Measurements from ENCODE around the gene METTL27.

The METTL27 gene

DNA sequence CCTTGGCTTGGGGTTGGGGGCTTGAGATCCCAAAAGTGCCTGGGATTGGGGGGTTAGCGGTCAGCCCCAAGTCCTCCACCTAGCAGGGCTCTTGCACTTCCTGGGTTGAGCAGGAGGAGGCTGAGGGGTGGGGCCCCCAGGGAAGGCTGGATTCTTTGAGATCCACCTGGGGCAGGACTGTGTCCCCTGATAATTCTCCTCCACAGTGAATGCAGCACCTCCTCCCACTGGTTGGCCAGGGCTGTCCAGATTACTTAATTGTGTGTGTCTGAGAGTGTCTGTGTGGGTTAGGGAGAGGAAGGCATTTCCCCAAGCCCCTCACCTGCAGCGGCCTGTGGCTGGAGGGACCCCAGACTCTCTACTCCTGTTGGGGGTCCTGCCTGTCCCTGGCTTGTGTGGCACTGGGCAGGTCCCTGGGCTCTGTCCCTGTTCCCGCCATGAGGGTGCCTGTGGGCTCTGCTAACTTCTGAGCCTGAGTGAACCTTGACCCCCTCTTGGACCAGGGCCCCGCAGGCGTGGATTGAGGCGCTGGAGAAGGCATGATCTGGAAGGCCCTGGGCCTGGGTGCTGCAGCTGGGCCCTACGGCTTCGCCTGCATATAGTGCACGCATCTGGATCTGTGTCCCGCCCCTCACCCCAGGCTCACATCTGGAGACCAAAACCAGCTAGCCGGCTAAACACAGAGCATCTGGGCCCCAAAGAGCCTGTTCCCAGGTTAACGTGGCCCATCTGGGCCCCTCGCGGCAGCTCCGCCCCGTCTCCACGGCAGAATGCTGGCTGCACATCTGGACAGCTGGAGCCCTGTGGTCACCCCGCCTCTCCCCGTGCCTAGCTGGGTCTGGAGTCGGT lies 29.1 kb upstream of the METTL27 start:
- Histone ChIP-seq H3K27ac (no peak overlapping the region), H3K36me3 (no peaks in the 10 kb centered on the region), H3K9me3 (no peaks in the 10 kb centered on the region), H3K27me3 (no peaks in the 10 kb centered on the region), H3K4me3 (ENCODE audit: low read depth in 1 of 2, low read length in 1 of 2) (no peak overlapping the region), H3K4me1 (ENCODE audit: control insufficient read depth in 1 of 2, insufficient read depth in 1 of 2, low read depth in 1 of 2, low read length in 1 of 2) (no peaks in the 10 kb centered on the region)
- no peak for TF ChIP-seq CTCF (IDR thresholded peaks at IDR 0.05)

DNA sequence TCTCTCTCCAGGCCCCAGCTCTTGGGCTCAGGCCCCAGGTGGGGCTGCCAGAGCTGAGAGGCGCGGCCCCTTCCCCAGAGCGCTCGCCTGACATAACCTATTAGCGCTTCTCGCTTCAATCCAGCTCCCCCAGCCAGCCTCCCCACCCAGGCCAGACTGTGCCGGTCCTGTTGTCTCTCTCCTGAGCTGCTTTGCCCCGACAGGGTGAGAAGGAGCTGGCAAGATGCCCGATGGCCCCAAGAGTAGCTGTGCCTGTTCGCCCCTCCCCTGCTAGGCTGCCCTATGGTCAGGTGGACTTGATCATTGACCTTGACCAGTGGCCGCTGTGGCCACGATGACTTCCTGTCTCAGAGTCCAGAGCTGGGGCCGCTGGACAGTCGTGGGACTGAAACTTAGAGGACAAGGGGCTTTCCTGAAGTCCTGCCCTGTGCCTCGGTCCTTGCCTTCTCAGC lies 27.8 kb upstream of the METTL27 start:
- Histone ChIP-seq H3K27ac (no peak overlapping the region), H3K4me1 (ENCODE audit: control insufficient read depth in 1 of 2, insufficient read depth in 1 of 2, low read depth in 1 of 2, low read length in 1 of 2) (no peaks in the 10 kb centered on the region), H3K36me3 (no peaks in the 10 kb centered on the region), H3K9me3 (no peaks in the 10 kb centered on the region), H3K27me3 (no peaks in the 10 kb centered on the region), H3K4me3 (ENCODE audit: low read depth in 1 of 2, low read length in 1 of 2) (no peak overlapping the region)
- TF ChIP-seq CTCF (IDR thresholded peaks at IDR 0.05), result no peak

- Histone ChIP-seq H3K27ac (no peak overlapping the region), H3K4me1 (ENCODE audit: control insufficient read depth in 1 of 2, insufficient read depth in 1 of 2, low read depth in 1 of 2, low read length in 1 of 2) (no peaks in the 10 kb centered on the region), H3K4me3 (ENCODE audit: low read depth in 1 of 2, low read length in 1 of 2) (no peak overlapping the region), H3K9me3 (no peaks in the 10 kb centered on the region), H3K36me3 (no peaks in the 10 kb centered on the region), H3K27me3 (no peaks in the 10 kb centered on the region)
- no peak for TF ChIP-seq CTCF (IDR thresholded peaks at IDR 0.05)
Measured at GRCh38 chr7:73869011-73869798, 26.9 kb upstream of the METTL27 start.

DNA sequence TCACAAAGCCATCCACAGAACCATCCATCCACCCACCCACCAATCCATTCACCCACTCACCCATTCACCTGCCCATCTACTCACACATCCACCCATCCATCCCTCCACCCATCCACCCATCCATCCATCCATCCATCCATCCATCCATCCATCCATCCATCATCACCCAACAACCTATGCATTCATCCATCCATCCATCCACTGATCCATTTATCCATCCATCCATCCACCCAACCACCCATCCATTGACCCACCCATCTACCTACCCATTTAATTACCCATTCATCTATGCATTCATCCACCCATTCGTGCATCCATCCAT lies 24.1 kb upstream of the METTL27 start:
- Histone ChIP-seq H3K4me3 (ENCODE audit: low read depth in 1 of 2, low read length in 1 of 2) (no peak overlapping the region), H3K4me1 (ENCODE audit: control insufficient read depth in 1 of 2, insufficient read depth in 1 of 2, low read depth in 1 of 2, low read length in 1 of 2) (no peaks in the 10 kb centered on the region), H3K27me3 (no peaks in the 10 kb centered on the region), H3K9me3 (no peaks in the 10 kb centered on the region), H3K36me3 (no peaks in the 10 kb centered on the region), H3K27ac (no peak overlapping the region)
- TF ChIP-seq CTCF (IDR thresholded peaks at IDR 0.05), result no peak

GRCh38 chr7:73865738-73866445 lies 23.6 kb upstream of the METTL27 start:
- no peak for TF ChIP-seq CTCF (IDR thresholded peaks at IDR 0.05)
- no peaks in the 10 kb centered on the region for H3K9me3 ChIP-seq
- no peaks in the 10 kb centered on the region for H3K27me3 ChIP-seq
- H3K4me1 ChIP-seq (ENCODE audit: control insufficient read depth in 1 of 2, insufficient read depth in 1 of 2, low read depth in 1 of 2, low read length in 1 of 2), result no peaks in the 10 kb centered on the region
- no peak overlapping the region for H3K4me3 ChIP-seq (ENCODE audit: low read depth in 1 of 2, low read length in 1 of 2)
- no peaks in the 10 kb centered on the region for H3K36me3 ChIP-seq
- no peak overlapping the region for H3K27ac ChIP-seq

All from neutrophil (primary cell).